ENCODE results near the gene CD300LB. TPM values are rescaled to one million over a fixed set of nuclear protein-coding genes. Genes with fewer than 3 reads are reported as not detected.
"Not testable (repeated sequence)": the region's sequence is repeated elsewhere in the genome, so short reads cannot be mapped to it uniquely, and the experiment has no call there.

The CD300LB gene
- total RNA-seq (2021; fragmentation: NEBNext Ultra II Directional; extraction: Animal tissue kit (Norgen Biotek cat#: 25700)), result not detected
- long read RNA-seq, result 0 reads

DNA sequence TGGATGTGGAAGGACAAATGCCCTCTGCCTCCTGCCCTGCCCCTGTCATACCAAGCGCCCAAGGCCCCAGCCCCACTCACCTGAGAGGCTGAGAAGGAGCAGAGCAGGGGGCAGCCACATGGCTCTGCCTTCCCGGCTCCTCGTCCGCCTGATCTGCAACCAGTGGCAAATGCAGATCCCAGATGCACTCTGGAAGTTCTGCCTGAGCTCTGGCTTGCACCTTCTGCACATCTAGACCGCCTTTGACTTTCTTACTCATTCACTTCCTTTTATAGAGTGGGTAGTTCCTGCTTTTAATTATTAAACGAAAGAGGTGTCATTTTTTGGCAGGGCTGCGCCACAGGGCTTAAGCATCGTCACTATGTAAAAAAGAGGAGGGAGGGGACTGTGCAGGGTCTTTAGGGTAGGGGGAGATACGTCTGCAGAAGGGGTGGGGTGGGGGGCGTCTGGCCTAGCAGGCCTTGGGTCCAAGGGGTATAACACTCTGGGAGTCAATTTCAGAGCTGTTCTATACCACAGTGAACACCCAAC, at the start of gene CD300LB:
CD300LB (minus strand) TSS at position 245 of the 531 bp plus-strand sequence; CDS start at position 120, 125 bp downstream.
- no peak for TF ChIP-seq CTCF (IDR thresholded peaks at IDR 0.05)
- H3K9me3 Mint-ChIP-seq, result peaks cover 58% of the 10 kb centered on the region
- H3K27ac Mint-ChIP-seq, result no peak within 1 kb of the TSS
- DNase-seq, result no peak
- H3K36me3 Mint-ChIP-seq (ENCODE audit: low read depth), result peaks cover 7% of the 10 kb centered on the region; the same call in 1 of the 2 replicates
- no peaks in the 10 kb centered on the region for H3K4me1 Mint-ChIP-seq (ENCODE audit: low read depth)
- H3K27me3 Mint-ChIP-seq (ENCODE audit: insufficient read depth), result no peaks in the 10 kb centered on the region; the same call in none of the 2 replicates
- no peak within 1 kb of the TSS for H3K4me3 Mint-ChIP-seq

DNA sequence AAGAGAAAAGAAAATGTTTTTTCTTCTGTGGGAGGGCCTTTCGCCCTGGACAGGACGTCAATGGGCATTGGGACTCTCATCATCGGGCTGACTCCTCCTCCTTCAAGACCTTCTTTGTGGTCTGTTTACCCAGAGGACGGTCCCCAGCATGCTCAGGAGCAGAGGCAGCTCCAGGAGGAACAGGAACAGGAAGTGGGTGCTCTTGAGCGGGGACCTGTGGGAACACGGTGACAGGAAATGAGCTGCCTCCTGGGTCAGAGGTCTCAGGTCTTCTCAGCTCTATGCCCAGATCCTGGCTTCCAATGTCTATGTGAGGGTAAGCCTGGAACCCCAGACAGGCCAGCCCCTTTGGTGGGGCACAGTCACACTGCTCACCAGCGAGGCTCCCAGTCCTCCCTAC, 48.6 kb upstream of the CD300LB start:
- Mint-ChIP-seq H3K4me3 (no peak overlapping the region), H3K9me3 (peaks cover 54% of the 10 kb centered on the region), H3K4me1 (ENCODE audit: low read depth) (no peaks in the 10 kb centered on the region), H3K36me3 (ENCODE audit: low read depth) (peaks cover 14% of the 10 kb centered on the region; the same call in 1 of the 2 replicates), H3K27ac (no peak overlapping the region), H3K27me3 (ENCODE audit: insufficient read depth) (no peaks in the 10 kb centered on the region; the same call in 1 of the 2 replicates)
- DNase-seq, result no peak
- TF ChIP-seq CTCF (IDR thresholded peaks at IDR 0.05), result no peak

DNA sequence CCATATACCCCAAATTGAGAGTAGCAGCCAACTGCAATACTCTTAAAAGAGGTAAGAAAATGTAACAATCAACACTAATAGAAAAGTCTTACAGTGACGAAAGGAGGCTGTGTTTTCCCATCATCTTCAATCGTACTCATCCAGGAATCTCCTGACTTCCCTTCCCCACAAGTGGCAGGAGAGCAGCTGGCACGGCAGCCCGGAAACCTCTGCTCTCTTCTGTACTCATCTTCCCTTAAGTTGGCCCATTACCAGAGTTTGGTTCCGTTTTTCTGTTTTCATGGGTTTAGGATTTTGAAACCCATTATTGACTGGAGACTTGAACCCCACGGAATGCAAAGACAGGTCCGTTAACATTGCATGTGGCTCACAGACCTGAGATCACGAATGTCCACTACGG, 47.7 kb upstream of the CD300LB start:
- Mint-ChIP-seq H3K9me3 (peaks cover 52% of the 10 kb centered on the region), H3K4me1 (ENCODE audit: low read depth) (no peaks in the 10 kb centered on the region), H3K27me3 (ENCODE audit: insufficient read depth) (no peaks in the 10 kb centered on the region; the same call in 1 of the 2 replicates), H3K36me3 (ENCODE audit: low read depth) (peaks cover 14% of the 10 kb centered on the region; the same call in 1 of the 2 replicates), H3K27ac (no peak overlapping the region), H3K4me3 (no peak overlapping the region)
- no peak for DNase-seq
- TF ChIP-seq CTCF (IDR thresholded peaks at IDR 0.05), result no peak

- TF ChIP-seq CTCF (IDR thresholded peaks at IDR 0.05), result no peak
- H3K27me3 Mint-ChIP-seq (ENCODE audit: insufficient read depth), result no peaks in the 10 kb centered on the region; the same call in 1 of the 2 replicates
- peaks cover 55% of the 10 kb centered on the region for H3K9me3 Mint-ChIP-seq
- DNase-seq, result no peak
- no peak overlapping the region for H3K27ac Mint-ChIP-seq
- peaks cover 5% of the 10 kb centered on the region; the same call in 1 of the 2 replicates for H3K36me3 Mint-ChIP-seq (ENCODE audit: low read depth)
- no peak overlapping the region for H3K4me3 Mint-ChIP-seq
- H3K4me1 Mint-ChIP-seq (ENCODE audit: low read depth), result no peaks in the 10 kb centered on the region
These were observed 43.3 kb upstream of the CD300LB start for GRCh38 chr17:74574489-74575142.

DNA sequence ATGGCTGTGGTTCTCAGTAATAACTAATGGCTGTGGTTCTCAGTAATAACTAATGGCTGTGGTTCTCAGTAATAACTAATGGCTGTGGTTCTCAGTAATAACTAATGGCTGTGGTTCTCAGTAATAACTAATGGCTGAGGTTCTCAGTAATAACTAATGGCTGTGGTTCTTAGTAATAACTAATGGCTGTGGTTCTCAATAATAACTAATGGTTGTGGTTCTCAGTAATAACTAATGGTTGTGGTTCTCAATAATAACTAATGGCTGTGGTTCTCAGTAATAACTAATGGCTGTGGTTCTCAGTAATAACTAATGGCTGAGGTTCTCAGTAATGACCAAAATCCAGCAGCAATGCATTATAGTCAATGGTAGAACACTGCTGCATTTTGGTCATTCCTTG, 42.4 kb upstream of the CD300LB start:
- H3K4me1 Mint-ChIP-seq (ENCODE audit: low read depth); DNase-seq; H3K27ac Mint-ChIP-seq; H3K4me3 Mint-ChIP-seq; H3K36me3 Mint-ChIP-seq (ENCODE audit: low read depth); H3K27me3 Mint-ChIP-seq (ENCODE audit: insufficient read depth): not testable (repeated sequence)
- H3K9me3 Mint-ChIP-seq, result peaks cover 52% of the 10 kb centered on the region

GRCh38 chr17:74573169-74573568, 41.9 kb upstream of the CD300LB start:
- peaks cover 56% of the 10 kb centered on the region for H3K9me3 Mint-ChIP-seq
- no peak for TF ChIP-seq CTCF (IDR thresholded peaks at IDR 0.05)
- H3K36me3 Mint-ChIP-seq (ENCODE audit: low read depth), result peaks cover 12% of the 10 kb centered on the region; the same call in 1 of the 2 replicates
- no peak overlapping the region for H3K4me3 Mint-ChIP-seq
- DNase-seq, result no peak
- H3K4me1 Mint-ChIP-seq (ENCODE audit: low read depth), result no peaks in the 10 kb centered on the region
- no peaks in the 10 kb centered on the region; the same call in 1 of the 2 replicates for H3K27me3 Mint-ChIP-seq (ENCODE audit: insufficient read depth)
- no peak overlapping the region for H3K27ac Mint-ChIP-seq

Data from HFFc6 (cell line).